NCI-H2227 (cell line): ENCODE data around the gene CLPSL2.

Experiments used
- DNase-seq: peaks from one replicate; lab custom pipeline; 2025; ENCODE audit not compliant: unreplicated experiment; lab: John Stamatoyannopoulos, UW

The CLPSL2 gene

DNA sequence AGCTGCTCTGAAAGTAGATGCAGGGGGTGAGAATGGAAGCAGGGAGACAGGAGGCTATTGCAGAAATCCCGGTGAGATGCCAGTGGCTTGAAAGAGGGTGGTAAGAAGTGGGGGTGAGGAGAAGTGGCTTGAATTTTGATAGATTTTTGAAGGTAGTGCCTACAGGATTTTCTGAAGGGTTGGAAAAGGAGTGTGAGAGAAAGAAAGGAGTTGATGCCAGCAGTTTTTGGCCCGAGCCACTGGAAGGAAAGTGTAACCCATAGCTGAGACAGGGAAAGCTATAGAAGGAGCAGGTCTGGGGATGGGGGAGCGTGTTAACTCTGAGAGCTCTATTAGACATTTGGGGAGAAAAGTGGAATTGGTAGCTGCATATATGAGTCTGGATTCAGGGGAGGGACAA lies 29.9 kb upstream of the CLPSL2 start:
- no peak for DNase-seq

DNA sequence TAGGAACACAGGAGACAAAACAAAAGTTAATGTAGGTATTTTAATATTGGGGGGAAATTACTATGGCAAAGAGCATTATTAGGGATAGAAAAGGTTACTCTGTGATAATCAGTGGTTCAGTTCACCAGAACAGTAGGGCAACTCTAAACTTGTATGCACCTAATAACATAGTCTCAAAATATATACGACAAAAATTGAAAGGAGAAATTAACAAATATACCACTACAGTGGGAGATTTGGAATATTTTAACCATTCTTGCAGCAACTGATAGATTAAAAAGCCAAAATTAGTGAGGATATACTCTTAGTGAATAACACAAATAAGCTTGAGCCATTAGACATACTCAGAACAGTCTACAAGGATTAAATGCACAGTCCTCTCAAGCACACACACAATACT lies 28.5 kb upstream of the CLPSL2 start:
- no peak for DNase-seq

DNA sequence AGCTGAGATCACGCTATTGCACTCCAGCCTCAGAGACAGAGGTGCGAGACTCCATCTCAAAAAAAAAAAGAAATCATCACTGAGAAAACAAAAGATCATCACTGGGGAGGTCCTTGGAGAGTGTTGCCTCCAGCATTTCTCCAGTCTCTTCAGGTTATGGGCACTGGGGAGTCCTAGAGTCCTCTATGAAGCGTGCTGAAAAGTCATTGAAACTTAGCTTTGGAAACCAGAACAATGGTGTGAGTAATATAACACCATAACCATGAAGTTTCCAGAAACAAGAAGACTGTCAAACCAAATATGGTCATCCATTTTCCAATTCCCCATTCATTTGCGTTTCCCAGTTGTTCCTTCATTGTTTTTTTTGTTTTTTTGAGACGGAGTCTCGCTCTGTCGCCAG lies 25.8 kb upstream of the CLPSL2 start:
- DNase-seq = no peak

DNA sequence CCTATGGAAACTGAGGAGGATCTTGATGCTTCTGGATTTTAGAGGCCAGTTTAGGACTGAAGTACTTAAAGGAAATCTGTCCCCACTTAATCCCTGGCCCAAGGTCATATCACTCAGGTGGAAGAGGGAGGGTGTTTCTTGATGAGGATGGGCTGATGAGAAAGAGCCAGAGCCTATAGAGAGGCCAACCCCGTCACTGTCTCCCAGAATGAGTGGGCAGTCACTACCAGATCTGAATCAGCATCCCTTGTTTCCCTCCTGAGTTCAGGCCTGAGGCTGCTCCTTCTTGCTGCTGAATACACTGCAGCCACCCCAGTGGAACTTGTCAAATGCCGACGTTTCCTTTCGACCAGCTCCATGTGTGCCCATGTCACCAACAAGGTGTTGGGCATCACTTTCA lies 24.8 kb upstream of the CLPSL2 start:
- no peak for DNase-seq

DNA sequence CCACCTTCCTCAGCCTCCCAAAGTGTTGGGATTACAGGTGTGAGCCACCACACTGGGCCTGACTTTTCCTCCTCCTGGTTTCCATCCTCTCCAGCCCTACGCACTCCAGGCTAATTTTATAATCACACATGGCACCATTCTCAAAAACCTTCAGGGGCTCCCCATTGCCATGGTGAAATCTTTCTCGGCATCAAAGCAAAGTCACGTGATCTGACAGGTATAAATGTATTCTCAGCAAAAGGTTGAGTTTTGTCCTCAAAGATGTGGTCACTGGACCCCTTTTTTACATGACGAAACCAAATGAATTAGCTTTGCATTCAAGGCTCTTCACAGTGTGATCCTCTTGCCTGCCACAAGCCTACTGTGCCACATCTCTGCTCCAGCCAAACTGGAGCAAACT lies 24.1 kb upstream of the CLPSL2 start:
- DNase-seq = no peak

DNA sequence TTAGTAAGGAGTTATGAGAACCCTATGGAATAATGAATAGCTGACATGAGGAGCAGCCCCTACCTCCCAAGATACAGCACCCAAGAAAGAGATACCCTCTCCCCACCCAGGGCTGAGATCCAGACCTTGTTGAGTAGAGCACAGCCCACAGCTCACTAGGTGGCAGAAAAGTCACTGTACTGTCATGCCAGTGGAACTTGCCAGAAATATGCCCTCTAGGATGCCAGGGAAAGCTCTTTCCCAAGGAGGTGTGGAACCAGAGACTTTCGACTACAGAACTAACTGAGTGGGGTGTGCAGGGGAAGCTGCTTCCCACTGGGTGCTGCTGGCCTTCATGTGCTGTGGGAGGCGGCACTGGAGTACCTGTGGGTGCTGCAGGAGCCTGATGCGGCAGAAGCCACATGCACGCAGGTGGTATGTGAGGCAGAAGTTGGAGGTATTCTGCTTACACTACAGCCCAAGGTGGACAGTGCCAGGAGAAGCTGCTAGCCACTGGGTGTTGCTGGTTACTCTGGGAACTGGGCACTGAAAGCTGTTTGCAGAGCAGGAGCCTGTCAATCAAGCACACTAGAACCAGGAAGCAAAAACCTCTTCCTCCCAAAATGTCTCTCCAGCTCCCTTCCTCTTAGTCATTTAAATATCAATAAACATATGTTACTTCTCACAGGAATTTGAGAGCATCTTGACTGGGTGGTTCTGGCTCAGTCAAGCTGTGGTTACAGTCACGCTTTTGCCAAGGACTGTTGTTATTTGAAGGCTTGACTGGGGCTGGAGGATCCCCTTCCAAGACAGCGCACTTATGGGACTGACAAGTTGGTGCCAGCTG lies 21.7 kb upstream of the CLPSL2 start:
- DNase-seq = no peak

DNA sequence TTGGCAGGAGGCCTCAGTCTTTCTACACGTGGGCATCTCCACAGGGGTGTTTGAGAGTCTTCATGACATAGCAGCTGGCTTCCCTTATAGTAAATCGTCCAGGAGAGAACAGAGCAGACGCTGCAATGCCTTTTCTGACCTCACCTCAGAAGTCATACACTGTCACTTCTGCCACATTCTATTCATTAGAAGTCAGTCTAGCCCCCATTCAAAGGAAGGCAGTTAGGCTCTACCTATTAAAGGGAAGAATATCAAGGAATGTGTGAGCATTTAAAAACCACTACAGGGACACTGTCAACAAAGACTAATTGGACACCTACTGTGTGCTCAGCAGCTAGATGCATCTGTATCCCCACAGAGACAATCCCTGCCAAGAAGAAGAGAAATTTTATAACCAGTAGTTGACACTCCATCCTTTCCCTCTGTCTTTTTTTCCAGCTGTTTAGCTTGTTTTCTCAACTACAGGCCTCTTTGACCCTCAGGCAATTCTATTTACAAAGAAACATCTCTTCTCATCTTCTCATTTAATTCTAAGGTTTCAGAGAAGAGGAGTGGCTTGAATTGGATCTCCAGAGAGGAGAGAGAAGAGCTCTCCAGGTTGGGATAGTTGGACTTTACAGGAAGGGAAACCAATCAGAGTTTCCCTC lies 21.0 kb upstream of the CLPSL2 start:
- peak; percentile 16 for DNase-seq

DNA sequence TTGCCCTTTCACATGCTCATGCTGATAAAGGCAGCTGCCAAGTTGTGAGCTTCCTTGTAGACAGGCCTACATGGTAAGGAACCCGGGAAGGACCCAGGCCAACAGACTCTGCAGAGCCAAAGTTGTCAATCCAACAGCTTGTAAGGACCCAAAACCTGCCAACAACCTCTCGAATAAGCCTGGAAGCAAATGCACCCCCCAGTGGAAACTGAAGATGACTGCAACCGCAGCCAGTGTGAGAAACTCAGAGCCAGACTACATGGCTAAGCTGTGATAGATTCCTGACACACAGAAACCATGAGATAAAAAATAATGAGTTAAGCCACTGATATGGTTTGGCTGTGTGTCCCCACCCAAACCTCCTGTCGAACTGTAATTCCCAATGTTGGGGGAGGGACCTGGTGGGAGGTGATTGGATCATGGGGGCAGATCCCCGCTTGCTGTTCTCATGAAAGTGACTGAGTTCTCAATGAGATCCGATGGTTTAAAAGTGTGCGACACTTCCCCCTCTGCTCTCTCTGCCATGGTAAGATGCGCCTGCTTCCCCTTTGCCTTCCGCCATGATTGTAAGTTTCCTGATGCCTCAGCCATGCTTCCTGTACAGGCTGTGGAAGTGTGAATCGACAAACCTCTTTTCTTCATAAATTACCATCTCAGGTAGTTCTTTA lies 18.8 kb upstream of the CLPSL2 start:
- DNase-seq = peak; percentile 33

DNA sequence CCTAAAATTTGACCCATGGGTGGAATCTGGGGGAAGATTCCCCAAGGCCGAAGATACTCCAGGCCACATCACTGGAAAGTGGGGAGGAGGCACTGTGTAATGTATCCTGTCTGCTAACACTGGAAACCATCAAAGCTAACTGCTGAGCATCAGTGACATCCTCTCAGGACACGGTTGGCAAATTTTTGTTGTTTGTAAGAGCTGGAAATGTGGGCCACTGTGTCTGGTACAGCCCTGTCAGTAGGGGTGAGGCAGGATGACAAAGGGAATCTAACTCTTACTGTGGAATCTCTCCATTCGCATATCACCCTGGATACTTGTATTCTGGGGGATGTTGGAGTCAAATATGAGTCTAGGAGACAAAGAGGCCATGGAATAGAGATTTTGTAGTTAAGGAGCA lies 17.0 kb upstream of the CLPSL2 start:
- DNase-seq = no peak

DNA sequence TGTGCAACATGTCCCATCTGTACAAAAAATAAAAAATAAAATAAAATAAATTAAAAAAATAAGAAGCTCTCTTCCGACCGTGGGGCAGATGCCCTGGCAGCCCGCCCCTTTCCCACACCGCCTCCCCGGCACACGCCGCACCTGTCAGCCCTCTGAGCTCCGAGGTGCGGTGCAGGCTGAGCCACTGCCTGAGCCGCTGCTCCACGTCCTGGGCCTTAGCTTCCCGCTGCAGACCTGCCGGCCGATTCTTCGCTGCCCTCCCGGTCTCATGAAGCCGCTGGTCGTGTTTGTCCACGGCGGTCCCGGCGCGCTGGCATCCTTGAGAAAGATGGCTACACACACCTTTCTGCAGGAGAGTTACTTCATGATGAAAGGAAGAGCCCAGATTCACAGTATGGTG lies 10.7 kb upstream of the CLPSL2 start:
- peak; percentile 26 for DNase-seq

DNA sequence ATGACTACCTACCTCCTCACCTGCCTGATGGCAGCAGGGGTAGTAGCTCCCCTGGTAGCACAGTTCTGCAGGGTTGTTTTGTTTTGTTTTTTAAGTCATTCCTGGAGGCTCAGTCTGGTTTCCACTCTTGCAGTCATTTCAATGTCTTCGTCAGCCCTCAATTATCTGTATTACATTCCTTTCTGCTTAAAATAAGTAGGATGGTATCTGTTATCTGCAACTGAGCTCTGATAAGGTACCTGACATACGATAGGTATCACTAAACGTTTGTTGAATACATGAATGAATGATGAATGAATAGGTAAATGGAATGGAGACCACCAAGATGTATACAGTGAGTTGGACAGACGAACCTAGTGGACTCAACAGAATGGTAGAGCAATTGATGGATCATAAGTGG lies 7.2 kb upstream of the CLPSL2 start:
- no peak for DNase-seq

DNA sequence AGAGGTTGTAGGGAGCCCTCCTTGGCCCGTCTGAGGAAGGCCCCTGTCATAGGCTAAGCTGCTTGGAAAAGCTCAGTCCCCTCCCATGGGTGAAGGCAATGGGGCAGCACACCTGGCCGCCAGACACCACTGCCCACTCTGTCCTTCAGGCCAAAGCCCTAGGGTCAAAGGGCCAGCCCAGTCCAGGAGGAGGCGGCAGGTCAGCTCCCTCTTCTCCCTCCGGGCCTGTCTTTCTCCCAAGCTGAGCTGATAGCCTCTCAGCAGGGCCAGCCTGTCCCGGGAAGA lies 5.1 kb upstream of the CLPSL2 start:
- no peak for DNase-seq

DNA sequence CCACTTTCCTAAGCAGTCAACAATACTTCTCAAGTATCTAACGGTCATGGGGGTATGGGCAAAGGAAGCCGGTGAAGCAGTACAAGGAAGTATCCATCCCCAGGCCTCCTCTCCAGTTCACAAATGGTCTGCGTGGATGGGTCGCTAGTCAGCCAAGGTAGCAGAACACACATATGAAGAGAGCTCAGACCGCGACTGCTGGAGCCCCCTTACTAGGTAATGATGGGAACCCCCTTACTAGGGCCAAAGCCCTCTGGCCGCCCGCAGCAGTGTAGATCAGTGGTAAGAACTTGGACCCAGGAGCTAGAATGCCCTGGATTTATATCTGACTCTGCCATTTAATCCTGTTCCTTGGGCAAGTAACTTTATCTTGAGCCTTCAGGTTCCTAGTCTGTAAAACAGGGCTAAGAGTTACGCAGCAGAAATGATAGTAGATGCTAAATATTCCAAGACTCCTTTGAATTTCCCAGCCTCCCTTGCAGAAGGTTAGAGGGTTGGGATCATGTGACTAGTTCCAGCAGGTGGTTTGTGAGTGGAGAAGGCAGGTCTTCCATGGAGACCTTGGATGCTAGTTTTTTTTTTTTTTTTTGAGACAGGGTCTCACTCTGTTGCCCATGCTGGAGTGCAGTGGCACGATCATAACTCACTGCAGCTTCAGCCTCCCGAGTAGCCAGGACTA lies 2.1 kb upstream of the CLPSL2 start:
- no peak for DNase-seq

DNA sequence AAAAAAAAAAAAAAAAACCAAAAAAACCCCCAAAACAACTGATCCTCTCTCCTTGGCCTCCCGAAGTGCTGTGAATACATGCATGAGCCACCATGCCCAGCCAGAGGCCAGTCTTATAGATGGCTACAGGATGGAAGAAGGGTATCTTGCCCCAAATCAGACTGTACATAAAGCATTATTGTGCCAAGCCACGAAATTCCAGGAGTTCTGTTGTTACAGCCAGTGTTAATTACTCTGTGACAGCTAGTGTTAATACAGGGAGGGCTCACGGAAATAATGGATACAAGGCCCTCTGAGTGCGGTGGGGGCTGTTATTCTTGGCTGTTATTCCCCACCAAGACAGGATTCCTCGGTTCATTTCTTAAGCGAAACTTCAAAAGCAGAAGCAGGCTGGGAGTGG lies 1.4 kb upstream of the CLPSL2 start:
- DNase-seq = no peak

DNA sequence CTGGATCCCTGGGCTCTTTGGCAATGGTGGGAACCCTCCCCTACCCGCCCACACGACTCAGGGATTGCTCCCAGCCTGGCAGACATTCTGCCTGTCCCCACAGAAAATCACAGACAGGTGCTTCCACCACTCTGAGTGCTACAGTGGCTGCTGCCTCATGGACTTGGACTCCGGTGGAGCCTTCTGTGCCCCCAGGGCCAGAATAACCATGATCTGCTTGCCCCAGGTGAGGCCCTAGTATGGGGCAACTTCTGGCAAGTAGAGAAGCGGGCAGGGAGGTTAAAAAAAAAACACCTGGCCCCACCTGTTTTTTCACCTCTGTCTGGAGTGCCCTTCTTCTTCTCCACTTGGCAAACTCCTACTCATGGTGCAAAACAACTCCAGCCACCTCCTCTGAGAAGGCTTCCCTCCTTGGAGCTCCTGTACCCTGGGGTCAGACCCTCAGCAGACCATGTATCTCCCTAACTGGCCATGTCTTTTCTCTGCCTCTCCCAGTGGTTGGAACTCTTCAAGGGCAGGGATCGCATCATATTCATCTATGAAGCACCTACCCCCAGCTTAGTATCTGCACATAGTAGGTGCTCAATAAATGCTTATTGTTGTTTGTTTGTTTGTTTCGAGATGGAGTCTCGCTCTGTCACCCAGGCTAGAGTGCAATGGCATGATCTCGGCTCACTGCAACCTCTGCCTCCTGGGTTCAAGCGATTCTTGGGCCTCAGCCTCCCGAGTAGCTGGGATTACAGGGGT lies 1.1 kb downstream of the CLPSL2 start:
- DNase-seq = no peak

DNA sequence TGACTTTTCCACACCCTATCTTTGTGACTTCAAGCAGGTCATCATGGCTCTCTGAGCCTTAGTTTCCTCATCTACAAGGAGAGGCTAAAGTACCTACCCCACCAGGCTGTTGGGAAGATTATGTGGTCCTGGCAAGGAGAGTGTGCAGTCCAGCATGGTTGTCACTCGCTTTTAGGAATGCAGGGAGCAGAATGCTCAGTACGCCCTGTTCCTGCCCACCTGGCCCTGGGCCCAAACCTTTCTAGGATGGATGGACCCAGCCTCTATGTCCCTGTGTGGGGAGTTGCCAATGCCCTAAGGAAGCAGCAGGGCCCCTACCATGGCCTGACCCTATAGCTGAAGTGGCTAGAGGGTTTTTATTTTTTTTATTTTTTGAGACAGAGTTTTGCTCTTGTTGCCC lies 2.0 kb downstream of the CLPSL2 start:
- DNase-seq = no peak

DNA sequence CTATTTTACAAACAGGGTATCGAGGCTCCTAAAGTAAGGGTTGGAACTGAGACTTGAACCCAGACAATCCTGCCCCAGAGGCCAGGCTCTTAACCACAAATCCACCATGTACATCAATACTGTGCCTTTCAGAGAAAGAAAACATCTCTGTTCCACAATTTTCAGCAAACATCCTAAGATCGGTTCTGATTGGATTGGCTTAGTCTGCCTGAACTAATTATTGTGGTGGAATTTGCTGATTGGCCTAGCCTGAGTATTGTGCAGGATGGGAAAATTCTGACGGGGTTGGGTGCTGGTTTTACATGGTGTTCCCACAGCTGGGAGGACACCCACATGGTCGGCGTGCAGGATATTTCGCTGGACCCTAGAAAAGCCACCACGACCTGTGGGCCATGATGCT lies 4.3 kb downstream of the CLPSL2 start, which contains the start of gene CLPSL1:
CLPSL1 (plus strand) TSS at position 301 of the 400 bp plus-strand sequence; CDS start at position 393, 92 bp downstream.
- DNase-seq = no peak

DNA sequence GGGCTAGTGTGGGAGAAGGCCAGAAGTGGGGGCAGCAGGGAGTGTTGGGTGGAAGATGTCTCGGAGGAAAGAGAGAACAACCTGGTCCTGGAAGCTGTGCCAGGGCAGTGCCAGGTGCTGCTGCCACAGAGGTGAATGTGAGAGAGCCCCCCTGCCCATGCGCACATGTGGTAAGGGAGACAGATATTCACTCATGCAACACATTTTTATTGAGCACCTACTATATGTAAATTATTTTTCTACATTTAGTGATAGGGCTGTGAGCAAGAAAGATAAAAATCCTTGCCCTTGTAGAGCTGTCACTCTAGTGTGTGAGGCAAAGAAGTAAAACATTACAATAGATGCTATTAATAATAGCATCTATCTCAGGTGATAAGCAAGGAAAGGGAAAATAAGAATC lies 4.9 kb downstream of the CLPSL2 start:
- DNase-seq = no peak

DNA sequence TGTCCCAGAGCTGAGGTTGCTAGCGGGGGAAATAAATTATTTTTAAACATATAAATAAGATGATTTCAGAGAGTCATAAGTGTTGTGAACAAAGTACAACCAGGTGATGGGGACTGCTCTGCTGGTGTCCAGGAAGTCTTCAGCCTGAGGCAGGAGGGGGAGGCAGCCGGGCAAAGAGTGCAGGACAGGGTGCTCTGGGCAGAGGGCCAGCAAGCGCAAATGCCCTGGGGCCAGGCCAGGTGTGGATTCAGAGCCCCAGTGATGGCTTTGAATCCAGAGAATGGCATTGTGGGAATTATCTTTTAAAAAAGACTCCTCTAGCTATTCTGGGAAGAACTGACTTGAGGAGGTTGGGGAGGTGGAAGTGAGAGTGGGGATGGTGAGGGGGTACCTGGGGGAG lies 6.0 kb downstream of the CLPSL2 start:
- no peak for DNase-seq

DNA sequence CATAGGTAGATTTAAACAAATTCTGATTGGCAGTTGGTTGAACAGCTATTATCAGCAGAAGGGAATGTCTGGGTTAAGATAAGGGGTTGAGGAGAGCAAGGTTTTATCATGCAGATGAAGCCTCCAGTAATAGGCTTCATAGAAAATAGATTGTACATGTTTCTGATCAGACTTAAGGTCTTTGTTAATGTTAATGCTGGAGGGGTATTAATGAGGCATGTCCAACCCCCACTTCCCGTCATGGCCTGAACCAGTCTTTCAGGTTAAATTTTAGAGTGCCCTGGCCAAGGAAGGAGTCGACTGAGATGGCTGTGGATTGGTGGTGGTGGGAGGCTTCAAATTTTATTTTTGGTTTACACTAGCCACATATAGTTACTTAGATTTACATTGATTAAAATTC lies 7.8 kb downstream of the CLPSL2 start:
- no peak for DNase-seq

DNA sequence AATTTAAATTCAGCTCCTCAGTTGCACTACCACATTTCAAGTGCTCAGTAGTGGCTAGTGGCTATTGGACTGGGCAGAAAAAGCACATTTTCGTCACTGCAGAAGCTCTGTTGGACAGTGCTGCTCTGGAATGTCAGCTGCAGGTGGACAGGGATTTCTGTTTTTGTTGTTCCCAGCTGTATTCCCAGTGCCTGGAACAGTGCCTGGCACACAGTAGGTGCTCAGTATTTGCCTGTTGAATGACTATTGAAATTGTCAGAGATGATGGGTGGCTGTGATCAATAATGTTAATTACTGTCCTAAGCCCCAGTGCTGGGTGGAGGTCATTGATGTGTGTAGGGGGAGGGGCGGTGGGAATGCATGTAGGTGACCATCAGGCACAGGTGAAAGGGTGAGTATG lies 9.9 kb downstream of the CLPSL2 start:
- DNase-seq = no peak
